EL (cell line): ENCODE results near the gene ATP11A.
A peak's percentile ranks its signal among the peaks of the same experiment; 100 is the strongest.

Experiments used
- DNase-seq: peaks from one replicate; pipeline ENCODE4 v3.0.0-alpha.2; 2016

Gene ATP11A

DNA sequence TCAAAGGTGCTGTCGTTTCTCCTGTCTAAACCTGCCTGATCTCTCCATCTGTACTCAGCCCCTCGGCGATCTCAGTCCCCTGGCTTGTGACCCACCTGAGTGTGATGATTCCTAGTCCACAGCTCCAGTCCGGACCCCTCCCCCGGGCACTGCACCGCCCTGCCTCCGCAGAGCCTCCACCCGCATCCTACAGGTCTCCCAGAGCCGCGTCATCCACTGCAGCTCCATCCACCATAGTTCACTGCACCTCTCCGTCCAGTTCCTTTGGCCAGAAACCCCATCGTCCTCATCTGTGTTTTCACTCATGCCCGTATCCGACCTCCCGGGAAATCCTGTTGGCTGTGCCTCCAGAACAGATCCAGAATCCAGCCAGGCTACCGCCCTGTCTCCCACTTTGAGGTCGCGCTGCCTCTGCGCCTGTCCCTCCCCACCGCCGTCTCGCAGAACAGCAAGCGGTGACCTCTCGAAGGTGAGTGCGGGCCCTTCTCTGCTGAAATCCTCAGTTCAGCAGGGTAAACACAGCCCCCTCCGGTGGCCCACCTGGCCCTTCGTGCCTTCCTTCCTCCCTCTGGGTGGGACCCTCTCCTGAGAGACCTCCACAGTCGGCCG lies 227.3 kb downstream of the ATP11A start:
- no peak for DNase-seq

DNA sequence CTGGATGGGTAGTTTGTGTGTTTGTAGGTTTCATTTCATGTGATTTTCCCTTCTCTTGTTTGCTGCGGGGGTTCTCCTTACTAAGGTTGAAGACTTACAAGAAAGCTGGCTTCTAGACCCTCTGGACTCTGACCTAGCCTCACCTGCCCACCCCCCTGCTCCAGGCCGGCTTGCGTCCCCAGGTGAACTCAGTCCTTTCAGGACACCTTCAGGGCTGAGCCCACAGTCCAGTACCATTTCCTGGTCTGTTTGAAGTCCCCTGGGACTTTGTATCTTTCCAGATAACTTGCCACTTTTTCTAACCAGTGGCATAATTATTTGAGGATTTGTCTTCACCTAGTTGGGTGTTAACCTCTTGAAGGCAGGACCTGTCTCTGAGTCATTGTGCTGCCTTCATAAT lies 227.9 kb downstream of the ATP11A start:
- no peak for DNase-seq

DNA sequence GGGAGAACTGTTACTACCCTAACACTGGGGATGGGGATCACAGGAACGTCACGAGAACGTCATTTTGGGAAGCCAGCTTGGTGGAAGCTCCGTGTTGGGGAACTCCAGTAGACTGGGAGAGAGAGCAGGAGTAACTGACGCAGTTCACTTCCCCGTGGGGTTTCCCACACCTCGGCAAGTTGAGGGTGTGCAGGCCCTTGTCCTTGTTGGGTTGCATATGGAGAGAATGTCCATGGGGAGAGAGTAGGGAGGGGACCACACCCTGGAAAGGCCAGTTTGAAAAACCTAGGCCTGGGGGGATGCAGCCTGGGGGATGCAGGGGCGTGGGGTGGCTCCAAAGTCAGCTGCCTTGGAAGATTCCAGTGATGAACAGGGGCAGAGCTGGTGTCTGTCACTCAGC lies 228.4 kb downstream of the ATP11A start:
- DNase-seq, result no peak

DNA sequence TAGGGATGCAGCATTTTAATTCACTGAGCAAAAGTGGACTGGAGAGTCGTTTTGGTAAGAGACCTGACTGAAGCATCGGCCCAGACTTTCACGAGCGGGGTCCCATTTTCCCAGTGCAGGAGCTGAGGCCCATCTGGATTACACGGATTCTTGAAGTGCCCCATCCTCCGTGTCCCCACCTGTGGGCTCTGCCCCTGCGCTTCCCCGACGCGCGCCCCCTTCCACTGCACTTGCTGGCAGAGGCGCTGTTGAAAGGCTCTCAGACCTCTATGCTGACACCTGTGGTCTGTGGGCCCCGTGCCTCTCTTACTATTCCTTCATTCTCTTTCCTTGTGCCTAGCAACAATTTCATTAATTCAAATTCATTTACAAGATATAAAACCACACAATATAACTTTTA lies 228.9 kb downstream of the ATP11A start:
- no peak for DNase-seq

DNA sequence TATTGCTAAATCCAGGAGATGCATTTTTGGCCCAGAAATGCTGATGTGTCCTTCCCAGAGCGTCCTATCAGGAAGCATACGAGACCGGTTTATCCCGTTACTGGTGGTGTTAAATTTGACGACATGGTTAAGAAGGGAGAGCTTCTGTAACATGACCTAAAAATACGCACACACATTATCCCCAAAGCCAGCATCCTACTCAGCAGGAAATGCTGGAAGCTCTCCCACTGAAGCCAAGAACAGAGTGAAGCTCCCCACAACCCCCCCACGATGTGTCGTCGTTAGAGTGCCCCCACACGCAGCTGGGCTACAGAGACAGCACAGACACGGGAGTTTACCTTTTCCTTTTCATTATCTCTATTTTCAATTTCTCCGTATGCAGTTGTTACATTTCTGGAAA lies 234.1 kb downstream of the ATP11A start:
- no peak for DNase-seq

DNA sequence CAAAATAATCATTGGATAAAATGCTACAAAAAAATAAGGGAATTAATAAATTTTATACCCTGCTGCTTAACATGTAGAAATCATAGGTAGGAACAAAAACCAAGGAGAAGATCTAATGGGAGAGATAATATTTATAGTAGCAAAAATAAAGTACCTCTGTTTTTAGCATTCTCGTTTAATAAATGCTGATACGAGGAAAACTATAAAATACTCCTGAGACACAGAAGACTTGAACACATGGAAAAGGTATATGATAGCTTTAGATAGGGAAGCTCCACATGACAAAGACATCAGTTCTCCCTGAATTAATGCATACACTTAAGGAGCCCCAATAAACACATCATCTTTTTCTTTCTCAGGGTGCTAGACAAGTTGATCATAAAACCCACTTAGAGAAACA lies 234.5 kb downstream of the ATP11A start:
- DNase-seq, result no peak

DNA sequence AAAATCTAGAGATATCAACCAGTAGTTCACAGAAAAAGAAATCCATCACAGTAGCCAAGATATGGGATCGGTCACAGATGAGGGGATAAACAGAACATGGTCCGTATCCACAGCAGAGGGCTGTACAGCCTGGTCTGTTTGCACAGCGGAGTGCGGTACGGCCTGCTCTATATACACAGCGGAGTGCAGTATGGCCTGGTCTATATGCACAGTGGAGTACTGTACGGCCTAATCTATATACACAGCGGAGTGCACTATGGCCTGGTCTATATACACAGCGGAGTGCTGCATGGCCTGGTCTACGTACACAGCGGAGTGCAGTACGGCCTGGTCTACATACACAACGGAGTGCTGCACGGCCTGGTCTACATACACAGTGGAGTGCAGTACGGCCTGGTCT lies 236.2 kb downstream of the ATP11A start:
- DNase-seq, result no peak

DNA sequence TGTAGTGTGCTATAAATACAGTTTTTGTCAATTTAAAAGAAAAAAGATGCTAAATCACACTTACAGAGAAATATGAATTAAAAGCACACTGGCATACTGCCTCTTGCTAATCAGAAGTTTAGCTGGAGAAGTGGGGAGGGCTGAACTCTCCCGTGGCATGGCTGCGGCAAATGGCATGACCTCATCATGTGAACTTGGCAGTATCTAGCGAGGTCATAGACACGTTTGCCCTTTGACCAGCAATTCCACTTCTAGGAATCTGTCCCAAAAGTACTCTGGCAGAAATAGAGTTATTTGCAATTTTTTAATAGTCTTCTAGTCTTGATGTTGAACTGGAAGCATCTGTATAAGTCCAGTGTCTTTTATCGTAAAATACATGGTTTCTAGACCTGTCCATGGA lies 237.2 kb downstream of the ATP11A start:
- no peak for DNase-seq

DNA sequence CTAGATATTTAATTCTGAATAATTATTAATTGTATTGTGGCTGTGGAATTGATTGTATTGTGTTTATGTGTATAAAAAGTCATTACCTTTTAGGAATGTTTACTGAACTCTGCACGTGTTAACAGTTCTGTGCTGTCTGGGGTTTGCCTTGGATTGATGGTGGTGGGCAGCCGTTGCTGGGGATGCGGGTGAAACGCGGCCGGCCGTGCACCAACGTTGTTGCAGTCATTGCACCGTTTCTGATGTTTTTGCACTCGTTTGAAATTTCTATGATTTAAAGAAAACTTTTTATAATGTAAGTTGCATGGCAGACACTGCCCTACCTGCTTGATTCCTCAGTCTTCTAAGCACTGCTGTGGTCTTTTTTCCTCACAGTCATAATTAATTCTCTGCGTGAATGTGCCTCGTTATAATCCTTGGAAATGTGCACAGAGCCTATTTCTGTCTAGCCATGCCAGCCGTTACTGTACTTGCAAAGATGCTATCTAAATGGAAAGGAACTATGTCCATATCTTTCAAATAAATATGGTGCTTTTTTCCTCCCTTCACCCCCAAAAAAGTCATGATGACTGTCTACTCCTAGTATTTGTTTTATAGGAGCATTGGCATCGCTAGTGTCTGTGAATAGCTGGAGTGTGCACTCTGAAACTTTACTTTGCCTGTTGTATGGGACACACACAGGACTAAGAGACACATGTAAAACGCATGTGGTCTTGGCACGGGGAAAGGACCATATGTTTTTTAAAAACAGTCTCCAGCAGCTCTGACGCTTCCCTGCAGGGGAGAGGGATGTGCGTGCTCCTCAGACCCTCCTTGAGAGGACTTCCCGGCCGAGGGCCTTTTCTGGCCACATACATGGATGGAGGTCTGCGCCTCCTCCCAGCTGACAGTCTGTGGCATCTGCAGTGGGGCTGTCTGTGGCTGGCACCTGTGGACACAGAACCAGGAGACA lies 238.5 kb downstream of the ATP11A start:
- DNase-seq, result no peak

DNA sequence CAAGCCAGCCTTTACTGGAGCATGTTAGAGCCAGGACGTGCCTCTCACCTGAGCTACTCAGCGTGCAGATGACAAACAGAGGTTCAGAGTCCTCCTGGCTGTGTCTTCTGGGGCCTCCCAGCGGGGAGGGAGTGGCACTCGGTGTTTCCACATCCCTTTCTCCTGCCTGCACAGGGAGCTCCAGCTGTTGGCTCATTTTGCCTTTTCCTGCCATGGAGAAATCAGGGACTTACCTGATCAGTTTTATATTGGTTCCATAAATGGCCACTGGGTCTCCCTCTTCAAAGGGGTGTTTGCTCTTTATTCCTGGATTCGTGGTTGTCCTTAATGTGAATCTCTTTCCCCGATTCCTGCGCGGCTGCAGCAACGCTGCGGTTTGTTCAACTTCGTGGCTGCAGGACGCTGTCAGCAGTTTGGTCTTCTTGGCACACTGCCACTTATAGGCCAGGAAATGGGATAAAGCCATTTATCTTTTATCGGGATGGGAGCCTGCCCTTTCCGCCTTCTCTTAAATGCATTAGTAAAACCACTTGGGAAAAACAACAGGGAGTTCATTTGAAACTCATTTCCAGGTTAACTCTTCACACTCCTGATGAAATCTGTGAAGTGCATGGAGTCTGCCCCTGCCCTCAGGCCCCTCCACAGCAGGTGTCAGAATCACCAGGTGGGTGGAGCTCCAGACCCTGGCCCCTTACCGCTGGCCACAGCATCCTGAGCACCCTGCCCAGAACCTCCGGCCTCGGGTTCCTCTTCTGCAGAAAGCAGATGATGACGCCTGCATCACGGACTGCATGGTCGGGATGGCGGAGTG lies 239.3 kb downstream of the ATP11A start:
- DNase-seq, result peak; percentile 37

DNA sequence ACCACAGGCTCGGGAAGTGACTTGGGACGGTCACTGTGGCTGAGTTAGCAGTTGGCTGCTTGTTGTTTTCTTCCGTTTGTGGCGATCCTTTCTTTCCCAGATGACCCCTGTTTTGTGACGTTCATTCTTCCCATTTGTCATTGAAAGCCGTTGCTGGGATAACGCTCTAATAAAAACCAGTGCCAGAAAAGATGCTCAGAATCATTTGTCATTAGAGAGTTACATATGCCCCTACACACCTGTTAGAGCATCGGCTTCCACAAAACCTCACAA lies 239.9 kb downstream of the ATP11A start:
- DNase-seq, result no peak

DNA sequence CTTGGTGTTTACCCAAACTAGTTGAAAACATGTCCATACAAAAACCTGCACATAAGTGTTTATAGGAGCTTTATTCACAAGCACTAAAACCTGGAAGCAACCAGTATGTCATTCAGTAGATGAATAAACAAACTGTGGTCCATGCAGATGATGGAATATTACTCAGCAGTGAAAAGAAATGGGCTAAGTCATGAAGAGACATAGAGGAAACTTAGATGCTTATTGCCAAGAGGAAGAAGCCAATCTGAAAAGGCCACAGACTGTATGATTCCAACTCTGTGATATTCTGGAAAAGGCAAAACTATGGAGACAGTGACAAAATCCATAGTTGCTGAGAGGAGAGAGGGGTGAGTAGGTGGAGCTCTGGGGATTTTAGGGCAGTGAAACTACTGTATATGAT lies 240.4 kb downstream of the ATP11A start:
- DNase-seq, result no peak

DNA sequence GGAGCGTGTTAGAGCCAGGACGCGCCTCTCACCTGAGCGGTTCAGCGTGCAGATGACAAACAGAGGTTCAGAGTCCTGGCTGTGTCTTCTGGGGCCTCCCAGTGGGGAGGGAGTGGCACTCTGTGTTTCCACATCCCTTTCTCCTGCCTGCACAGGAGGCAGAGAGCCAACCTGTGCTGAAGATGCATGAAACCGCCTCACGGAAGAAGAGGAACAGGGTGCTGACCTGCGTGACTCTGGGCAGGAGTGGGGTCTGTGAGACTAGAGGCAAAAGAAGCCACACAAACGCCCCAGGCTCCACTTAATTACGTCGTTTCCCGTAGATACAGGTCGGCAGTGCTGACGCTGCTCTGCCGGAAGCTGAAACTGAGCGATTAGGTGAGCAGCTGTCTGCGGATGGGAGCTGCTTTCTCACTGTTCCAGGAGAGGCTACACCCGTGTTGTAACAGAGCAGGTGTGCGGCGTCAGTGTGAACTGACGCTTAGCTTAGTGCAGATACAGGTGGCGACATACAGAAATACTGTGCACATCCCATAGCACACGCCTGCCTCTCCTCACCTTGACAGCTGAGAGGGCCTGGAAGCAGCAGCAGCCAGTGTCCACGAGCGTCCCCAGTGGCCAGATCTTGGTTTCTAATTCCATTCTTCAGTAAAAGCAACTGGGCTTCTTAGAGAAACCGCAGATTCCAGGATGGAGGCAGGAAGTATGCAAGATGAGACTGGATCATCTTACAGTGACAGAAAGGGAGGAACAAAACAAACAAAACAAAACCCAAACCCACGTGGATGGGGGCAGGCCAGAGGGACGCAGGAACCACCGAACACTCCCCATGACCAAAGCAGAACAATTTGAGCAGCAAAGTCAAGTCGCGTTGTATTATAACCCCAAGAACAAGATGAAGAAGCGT lies 241.4 kb downstream of the ATP11A start:
- peak; percentile 71 for DNase-seq

DNA sequence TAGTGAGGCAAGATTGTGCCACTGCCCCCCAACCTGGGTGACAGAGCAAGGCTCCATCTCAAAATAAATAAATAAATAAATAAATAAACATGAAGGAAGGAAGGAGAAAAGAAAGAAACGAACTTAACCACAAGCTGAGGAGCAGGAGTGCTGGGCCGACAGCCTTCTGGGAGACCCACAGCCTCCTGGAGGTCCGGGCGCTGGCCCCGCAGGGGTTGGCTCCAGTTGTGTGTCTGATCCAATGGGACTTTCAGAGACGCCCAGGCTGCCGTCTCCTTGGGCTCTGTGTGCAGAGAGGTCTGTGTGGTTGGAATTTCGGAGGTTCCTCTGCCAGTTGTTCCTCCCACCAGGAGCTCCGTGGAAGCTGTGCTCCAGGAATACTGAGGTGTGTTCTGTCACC lies 243.1 kb downstream of the ATP11A start:
- no peak for DNase-seq

DNA sequence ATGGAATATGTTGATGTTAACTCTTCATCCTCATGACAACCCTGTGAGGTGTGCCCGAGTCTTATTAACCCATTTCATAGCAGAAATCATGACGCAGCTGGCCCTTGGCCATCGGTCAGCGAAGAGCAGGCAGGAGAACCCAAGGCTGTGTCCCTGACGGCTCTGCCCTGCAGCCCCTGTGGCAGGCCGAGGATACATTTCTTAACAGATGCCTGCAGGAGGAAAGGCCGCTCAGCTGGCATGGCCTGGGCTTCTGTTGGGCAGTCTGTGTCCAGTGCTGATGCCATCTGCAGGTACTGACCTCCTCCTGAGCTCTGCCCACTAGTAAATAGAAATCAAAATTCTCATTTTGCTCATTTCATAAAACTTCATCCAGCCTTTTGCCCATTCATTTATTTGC lies 243.8 kb downstream of the ATP11A start:
- DNase-seq, result no peak

DNA sequence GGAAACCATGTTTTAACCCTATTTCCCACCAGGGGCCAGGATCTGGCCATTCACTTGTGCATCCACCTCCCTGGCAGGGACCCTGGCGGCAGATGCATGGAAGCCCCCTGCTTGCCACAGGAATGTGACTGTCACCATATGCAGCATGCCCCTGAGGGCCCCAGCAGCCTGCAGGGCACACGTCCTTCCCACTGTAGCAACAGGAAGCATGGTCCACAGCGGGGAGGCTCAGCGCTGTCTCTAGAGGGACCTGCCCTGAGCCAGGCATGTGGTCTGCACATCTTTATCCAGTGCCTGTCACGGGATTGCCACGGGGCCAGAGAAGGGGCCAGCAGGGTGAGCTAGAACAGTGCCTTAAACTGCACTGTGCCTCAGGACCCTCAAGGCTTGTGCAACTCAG lies 244.2 kb downstream of the ATP11A start:
- DNase-seq, result no peak
